HL-60 (cell line): ENCODE measurements around the gene CHRNA9.
A peak's percentile ranks its signal among the peaks of the same experiment; 100 is the strongest.

Source experiments
- DNase-seq, 2 experiments: peaks; one replicate each; pipeline ENCODE4 v3.0.0-alpha.2; 2010 to 2020; ENCODE audit warnings: low read depth in 1 of 2, low spot score in 1 of 2
- H3K27ac ChIP-seq: fragments of 250-450 bp; sonication (Bioruptor Pico); replicated peaks from 2 replicates; pipeline ENCODE4 v1.5.1; 2020; ENCODE audit warnings: mild to moderate bottlenecking, moderate library complexity
- H3K27me3 ChIP-seq: fragments of 250-450 bp; sonication (Bioruptor Pico); 2 replicates; pipeline ENCODE4 v1.5.1; 2021; ENCODE audit warnings: mild to moderate bottlenecking, moderate library complexity; ENCODE audit not compliant: insufficient read depth, poor library complexity, severe bottlenecking
- H3K4me3 ChIP-seq: replicated peaks from 2 replicates; pipeline ENCODE4 v1.5.1; 2011; ENCODE audit warnings: mild to moderate bottlenecking, control low read depth, low read length; ENCODE audit not compliant: insufficient read depth
- CTCF ChIP-seq: IDR thresholded peaks from one replicate; pipeline ENCODE4 v1.5.1; 2011; ENCODE audit warnings: low read length, control low read depth, inconsistent platforms; ENCODE audit not compliant: insufficient read depth
- GABPA ChIP-seq: IDR thresholded peaks from 2 replicates; pipeline ENCODE4 v1.6.1; 2012; ENCODE audit warnings: low read depth
- POLR2AphosphoS5 ChIP-seq: IDR thresholded peaks from 2 replicates; pipeline ENCODE4 v1.6.1; 2012; ENCODE audit warnings: low read depth
- REST ChIP-seq: IDR thresholded peaks from 2 replicates; pipeline ENCODE4 v1.6.1; 2012; ENCODE audit warnings: low read depth; ENCODE audit not compliant: insufficient replicate concordance
- SPI1 ChIP-seq: IDR thresholded peaks from 2 replicates; pipeline ENCODE4 v1.6.1; 2012; ENCODE audit warnings: low read depth, mild to moderate bottlenecking, borderline replicate concordance

CHRNA9 gene

GRCh38 chr4:40373636-40374035 lies 38.5 kb downstream of the CHRNA9 start:
- no peak overlapping the region for H3K4me3 ChIP-seq
- TF ChIP-seq GABPA = no peak
- no peak for TF ChIP-seq POLR2AphosphoS5
- TF ChIP-seq REST = no peak
- no peak for TF ChIP-seq SPI1
- TF ChIP-seq CTCF = no peak
- H3K27ac ChIP-seq = peak overlapping the region; percentile 17; the same call in 1 of the 2 replicates
- H3K27me3 ChIP-seq = no peaks in the 10 kb centered on the region
- peak in 1 of 2 experiments; percentile 12 for DNase-seq

- H3K27ac ChIP-seq = no peak overlapping the region
- no peak for TF ChIP-seq SPI1
- no peak for TF ChIP-seq REST
- TF ChIP-seq POLR2AphosphoS5 = no peak
- TF ChIP-seq GABPA = no peak
- TF ChIP-seq CTCF = no peak
- no peak overlapping the region for H3K4me3 ChIP-seq
- no peak for DNase-seq
- H3K27me3 ChIP-seq = no peaks in the 10 kb centered on the region
Measured at GRCh38 chr4:40375095-40375494, 40.0 kb downstream of the CHRNA9 start.

- TF ChIP-seq CTCF (no peak), POLR2AphosphoS5 (no peak), GABPA (no peak), SPI1 (no peak), REST (no peak)
- no peak overlapping the region for H3K4me3 ChIP-seq
- no peaks in the 10 kb centered on the region for H3K27me3 ChIP-seq
- no peak overlapping the region for H3K27ac ChIP-seq
- no peak for DNase-seq
Measured at GRCh38 chr4:40375620-40376019, 40.5 kb downstream of the CHRNA9 start.
